NCI-H524 treated with DMSO at 0.1 percent for 48 hours (cell line): ENCODE results near the gene LRRC37A.
"Not testable (repeated sequence)": the region's sequence is repeated elsewhere in the genome, so short reads cannot be mapped to it uniquely, and the experiment has no call there.

Experiments used
- DNase-seq: peaks from one replicate; lab custom pipeline; 2025; lab: John Stamatoyannopoulos, UW

The LRRC37A gene

GRCh38 chr17:46294831-46295230 lies at the start of gene LRRC37A:
Gene LRRC37A (plus strand): TSS chr17:46295131. CDS start chr17:46295134, 3 bp downstream.
- DNase-seq, result not testable (repeated sequence)

DNA sequence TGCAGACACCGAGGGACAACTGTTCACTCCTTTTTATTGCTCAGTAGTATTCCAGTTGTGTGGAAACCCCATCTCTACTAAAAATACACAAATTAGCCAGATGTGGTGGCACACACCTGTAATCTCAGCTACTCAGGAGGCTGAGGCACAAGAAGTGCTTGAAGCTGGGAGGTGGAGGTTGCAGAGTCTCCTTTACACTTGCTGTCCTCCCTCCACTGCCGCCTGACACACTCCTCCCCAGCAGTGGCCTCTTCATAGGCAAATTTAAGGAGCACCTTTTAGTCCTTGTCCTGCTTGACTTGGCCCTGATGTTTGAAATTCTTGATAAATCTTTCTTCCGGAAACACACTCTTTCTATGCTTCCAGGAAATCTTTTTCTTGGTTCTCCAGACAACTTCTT lies 45.8 kb upstream of the LRRC37A start:
- not testable (repeated sequence) for DNase-seq

DNA sequence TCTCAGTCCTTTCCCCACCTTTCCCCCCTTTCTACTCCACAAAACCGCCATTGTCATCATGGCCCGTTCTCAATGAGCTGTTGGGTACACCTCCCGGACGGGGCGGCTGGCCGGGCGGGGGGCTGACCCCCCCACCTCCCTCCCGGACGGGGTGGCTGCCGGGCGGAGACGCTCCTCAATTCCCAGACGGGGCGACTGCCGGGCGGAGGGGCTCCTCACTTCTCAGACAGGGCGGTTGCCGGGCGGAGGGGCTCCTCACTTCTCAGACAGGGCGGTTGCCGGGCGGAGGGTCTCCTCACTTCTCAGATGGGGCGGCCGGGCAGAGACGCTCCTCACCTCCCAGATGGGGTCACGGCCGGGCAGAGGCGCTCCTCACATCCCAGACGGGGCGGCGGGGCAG lies 42.1 kb upstream of the LRRC37A start:
- not testable (repeated sequence) for DNase-seq

DNA sequence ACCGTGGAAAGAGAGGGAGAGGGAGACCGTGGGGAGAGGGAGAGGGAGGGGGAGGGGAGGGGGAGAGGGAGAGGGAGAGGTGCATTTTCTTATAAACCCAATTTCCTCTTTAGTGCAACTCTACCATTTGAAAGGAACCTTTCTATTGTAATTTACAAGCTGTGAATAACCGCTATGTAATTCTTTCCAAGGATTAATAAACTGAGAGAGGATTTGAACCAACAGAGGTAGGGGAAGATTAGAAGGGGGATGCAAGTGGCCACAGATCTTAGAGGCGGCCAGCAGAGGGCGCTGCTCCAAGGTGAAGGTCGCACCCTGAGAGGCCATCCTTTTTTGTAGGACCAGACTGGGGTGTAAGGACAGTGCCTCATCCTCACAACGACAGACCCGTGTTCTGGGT lies 41.2 kb upstream of the LRRC37A start:
- not testable (repeated sequence) for DNase-seq

DNA sequence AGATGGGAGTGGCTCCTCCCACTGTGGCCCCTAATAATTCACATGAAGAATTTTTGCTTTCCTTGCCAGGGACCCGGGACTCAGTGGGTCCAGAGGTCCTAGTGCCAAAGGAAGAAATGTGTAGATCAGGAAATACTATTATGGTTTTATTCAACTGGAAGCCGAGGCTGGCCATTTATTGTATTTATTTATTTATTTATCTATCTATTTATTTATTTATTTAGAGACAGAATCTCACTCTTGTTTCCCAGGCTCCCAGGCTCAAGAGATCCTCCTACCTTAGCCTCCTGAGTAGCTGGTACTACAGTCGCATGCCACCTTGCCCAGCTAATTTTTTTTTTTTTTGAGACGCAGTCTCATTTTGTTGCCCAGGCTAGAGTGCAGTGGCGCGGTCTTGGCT lies 40.7 kb upstream of the LRRC37A start:
- DNase-seq, result not testable (repeated sequence)

DNA sequence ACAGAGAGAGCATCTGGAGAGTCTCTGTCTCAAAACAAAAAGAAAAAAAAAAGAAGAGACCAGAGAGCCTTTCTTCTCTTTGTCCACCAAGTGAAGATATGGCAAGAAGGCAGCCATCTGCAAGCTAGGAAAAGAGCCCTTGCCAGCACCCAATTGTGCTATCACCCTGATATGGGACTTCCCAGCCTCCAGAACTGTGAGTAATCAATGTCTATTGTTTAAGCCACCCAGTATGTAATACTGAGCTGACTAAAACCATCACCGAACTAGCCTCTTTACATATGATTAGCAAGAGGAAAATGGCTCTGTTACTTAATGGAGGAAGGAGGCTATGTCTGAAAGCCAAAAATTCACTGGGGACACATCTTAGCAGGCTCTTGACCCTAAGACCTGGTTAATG lies 38.6 kb upstream of the LRRC37A start:
- DNase-seq, result not testable (repeated sequence)

DNA sequence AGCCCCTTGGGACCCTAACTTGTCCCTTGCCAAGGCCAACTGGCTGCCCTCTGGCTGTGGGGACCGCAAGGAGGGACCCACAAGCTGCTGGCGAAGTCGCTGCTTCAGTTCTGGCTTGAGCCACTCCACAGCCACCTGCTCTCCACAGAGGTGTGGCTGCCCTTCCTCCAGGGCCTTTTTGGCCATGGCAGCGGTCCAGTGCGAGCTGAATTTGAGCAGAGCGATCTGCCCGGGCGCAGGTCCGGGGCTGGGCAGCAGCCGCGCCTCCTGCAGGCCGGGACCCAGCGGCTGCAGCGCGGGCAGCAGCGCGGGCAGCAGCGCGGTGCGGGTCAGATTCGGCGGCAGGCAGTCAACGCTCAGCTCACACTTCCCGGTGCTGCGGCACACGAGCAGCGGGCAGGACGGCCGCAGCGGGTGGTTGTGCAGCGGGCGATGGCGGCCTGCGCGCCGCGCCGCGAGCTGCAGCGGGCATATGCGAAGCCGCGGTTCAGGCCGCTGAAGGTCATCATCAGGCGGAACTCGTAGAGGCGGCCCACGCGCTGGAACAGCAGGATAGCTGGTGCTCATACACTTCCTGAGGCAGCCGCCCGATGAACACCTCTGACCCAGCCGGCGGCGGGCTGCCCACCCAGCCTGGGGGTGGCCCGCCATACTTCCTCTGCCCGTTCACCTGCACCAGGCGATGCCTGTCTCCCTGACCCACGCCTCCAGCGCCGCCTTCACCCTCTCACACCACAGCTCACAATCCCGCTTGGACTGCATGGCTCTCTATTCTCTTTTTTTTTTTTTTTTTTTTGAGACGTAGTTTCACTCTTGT lies 34.9 kb upstream of the LRRC37A start:
- DNase-seq, result not testable (repeated sequence)

DNA sequence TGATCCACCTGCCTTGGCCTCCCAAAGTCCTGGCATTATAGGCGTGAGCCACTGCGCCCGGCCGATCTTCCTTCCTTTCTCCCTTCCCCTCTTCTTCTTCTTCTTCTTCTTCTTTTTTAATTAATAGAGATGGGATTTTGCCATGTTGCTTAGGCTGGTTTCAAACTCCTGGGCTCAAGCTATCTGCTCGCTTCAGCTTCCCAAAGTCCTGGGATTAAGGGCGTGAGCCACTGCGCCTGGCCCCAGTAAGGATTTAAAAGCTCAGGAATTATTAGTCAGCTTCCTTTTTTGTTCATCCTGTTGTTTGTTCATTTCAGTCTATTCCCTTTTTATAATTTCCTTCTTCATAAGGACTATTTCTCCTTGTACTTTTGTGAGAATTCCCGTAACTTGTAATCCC lies 32.7 kb upstream of the LRRC37A start:
- no peak for DNase-seq

DNA sequence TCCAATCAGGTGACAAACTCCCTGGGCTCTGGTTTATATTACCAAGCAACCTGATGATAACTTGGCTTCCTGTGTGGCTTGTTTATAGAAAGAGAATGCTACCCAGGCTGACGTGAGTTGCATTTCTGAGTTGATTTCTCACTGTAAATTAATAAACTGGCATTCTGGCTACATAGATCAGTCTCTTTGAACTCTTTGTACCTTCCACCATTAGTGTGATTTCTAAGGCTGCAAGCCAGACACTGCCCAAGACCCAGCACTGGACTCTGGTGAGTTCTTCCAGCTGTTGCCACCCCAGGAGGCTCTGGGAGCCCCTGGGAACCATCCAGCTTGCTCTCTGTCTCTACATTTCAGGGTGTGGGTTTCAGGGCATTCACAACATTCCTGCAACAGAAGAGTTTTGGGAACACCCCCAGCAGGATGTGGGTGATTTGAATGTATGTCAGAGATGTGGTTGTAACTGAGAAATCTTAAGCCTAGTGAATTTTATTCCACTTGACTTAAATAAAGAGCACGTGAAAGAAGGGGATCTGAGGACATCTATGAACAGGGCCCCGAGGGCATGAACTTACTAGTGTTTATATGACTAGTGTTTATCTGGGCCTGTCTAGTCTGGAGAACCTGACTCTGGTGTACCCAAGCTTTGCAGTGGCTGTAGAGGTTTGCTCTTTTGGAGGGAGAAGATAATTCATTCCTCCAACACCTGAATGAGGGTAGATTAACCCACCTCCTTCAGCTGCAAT lies 30.3 kb upstream of the LRRC37A start:
- DNase-seq, result no peak

DNA sequence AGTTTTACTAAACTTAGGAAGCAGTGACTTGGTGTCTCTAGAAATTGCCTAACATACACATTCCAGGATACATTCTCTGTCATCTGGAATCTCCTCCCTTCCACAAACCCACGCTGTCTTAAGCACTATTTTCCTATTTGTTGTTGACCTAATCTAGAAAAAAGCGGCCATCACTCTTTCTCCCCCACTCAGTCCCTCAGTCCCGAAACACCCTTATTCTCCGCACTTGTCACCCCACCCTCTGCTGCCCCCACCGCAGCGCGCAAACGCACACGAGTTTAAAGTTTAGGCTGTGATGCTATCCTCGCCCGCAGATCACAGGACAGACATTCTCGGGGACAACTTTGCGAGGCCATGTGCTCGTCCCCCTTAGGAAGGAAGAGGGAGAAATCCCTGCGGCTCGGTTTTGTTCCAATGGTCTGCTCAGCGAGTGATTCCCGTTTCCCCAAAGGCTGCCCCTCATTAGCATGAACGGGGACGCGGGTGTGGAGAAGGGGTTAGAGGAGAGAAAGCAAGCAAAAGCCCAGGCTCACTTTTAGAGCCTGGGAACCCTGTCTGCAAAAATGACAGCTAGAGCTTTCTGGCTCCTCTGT lies 28.8 kb upstream of the LRRC37A start:
- not testable (repeated sequence) for DNase-seq

DNA sequence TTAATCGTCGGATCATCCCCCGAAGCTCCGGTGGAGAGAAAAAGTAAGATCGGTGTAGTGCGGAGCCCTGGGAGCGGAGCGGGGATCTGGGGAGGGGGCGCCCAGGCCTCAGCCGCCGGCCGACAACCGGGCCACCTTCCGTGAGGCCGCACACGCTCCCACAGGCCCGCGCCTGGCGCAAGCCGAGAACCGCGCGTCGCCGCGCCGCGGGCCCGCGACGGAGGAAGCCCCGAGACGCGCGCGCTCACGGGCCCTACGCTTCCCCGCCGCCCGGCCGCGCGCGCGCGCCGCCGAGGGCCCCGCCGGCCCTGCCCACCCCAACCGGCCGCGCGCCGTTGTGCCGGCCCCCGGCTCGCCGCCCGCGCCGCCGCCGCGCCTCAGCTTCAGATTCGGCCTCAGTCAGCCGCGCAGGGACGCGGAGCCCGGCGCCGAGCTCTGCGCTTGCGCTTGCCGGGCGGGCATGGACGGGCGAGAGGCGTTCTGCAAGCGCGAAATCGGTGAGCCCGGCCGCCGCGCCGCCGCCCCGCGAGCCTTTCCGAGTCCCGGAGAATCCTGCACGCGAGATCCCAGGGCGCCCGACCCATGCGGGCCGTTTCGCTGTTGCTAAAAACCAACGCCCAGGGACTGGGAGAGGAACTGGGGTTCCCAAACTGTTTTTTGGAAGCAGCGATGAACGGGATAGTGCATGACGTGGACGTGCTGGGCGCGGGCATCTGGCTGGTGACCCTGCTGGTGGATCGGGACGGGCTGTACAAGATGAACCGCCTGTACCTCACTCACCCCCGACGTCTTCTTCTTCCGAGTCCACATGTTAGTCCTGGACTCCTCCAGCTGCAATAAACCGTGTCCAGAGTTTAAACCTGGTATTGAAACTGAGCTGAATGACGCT lies 28.0 kb upstream of the LRRC37A start:
- no peak for DNase-seq

GRCh38 chr17:46270032-46270431 lies 24.9 kb upstream of the LRRC37A start:
- no peak for DNase-seq

DNA sequence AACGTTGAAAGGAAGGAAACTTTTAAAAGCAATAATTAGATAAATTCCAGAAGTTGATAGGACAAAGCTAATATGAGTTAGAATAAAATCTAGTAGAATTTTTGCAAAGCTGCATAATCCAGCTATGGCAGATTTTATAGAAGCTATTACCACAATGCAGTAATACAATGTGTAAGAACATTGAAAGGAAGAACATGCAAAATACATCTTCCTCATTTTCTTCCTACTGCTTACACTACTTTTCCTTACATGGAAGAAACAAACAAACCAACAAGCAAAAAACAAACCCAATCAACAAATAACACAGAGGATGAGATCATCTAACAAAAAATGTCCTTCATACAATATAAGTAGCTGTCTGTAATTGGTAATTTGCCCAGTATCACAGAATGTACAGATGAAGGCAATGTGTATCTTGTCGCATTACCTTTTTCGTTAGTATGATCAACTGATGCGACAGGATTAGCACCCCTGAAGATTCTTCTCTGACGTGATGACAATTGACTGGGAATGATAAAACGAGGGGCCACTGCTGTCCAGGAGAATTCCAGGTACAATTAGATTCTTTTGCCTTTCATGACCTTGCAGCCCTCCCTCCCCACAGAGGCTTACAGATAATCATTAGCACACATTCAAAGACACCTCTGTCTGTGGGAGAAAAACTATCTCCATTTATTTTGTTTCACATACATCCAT lies 21.2 kb upstream of the LRRC37A start:
- DNase-seq, result no peak

DNA sequence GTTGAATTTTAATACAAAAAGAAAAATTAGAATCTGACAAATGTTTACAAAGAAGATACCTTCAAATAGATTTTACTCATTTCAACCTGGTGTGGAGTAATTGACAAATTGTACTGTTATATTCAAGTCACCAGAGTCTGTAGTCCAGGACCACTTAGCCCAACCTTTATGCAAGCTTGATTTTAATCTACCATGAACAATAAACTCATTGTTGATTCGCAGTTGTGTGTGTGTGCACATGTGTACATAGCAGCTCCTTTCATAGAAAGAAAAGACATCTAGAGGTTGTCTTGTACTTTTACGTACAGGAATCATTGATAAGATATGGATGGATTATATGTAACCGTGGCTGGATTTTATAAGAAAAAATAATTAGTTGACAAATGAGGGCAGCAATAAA lies 20.7 kb upstream of the LRRC37A start:
- DNase-seq, result no peak

DNA sequence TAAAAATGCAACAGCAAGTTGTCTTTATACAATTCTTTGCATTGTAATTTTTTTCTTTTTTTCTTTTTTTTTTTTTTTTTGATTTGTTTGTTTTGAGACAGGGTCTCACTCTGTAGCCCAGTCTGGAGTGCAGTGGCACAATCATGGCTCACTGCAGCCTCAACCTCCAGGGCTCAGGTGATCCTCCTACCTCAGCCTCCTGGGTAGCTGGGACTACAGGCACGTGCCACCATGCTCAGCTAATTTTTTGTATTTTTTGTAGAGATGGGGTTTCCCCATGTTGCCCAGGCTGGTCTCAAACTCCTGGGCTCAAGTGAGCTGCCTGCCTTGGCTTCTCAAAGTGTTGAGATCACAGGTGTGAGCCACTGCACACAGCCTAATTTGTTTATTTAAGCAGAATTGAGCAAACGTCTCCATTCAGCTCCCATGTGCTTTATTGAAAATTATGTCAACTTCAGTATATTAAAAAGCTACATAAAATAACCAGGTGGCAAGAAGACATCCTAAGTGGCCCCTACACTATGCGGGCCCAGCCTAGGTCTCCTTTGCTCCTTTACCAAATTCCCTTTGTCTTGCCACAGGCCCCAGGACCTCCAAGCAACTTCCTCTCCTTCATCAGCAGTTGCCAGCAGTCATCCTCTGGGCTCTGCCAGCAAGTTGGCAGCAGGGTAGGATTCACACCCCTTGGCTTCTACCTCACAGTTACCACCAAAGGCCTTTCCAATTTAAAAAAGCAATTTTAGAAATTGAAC lies 18.0 kb upstream of the LRRC37A start:
- not testable (repeated sequence) for DNase-seq

GRCh38 chr17:46281336-46281735 lies 13.6 kb upstream of the LRRC37A start:
- not testable (repeated sequence) for DNase-seq

DNA sequence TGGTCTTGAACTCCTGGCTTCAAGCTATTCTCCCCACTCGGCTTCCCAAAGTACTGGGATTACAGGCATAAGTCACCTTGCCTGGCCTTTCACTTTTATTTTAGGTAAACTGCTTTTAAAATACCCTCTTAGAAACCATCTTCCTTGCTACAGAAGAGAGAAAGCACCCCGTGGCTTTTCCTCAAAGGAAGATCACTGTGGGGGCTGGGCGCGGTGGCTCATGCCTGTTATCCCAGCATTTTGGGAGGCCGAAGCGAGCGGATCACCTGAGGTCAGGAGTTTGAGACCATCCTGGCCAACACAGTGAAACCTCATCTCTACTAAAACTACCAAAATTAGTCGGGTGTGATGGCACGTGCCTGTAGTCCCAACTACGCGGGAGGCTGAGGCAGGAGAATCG lies 12.3 kb upstream of the LRRC37A start:
- not testable (repeated sequence) for DNase-seq

GRCh38 chr17:46284467-46284866 lies 10.5 kb upstream of the LRRC37A start:
- not testable (repeated sequence) for DNase-seq

DNA sequence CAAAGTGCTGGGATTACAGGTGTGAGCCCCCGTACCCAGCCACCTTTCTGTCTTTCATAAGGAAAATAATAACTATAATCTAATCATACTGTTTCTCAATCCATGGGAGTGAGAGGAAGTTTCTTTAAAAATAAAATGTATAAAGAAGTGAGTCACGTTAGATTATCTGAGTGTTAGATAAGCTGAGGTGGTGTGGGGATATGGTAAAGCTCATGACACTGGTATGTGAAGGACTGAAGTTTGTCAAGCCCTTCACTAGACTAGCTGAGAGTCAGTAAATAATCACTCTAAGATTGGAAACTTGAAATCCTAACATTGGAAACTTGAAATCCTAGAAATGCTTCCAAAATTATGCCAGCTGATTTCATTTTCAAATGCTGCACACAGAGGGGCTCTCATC lies 9.4 kb upstream of the LRRC37A start:
- DNase-seq, result not testable (repeated sequence)

- DNase-seq, result peak; percentile 73
These were observed 8.1 kb upstream of the LRRC37A start for GRCh38 chr17:46286764-46287221.
